Subcutaneous adipose tissue (tissue), 4 donors: ENCODE measurements around the gene STING1. TPM values are rescaled to one million over a fixed set of nuclear protein-coding genes. Genes with fewer than 3 reads are reported as not detected.

Source experiments
- CTCF ChIP-seq: fragments of 450-650 bp; IDR thresholded peaks from one replicate; pipeline ENCODE4 v1.5.1; 2016; ENCODE audit warnings: low read depth, mild to moderate bottlenecking, control low read depth, antibody characterized with exemption, moderate library complexity
- total RNA-seq, 4 donors: library from RNA; depleted of rRNA; stranded (reverse); fragments of >200 nt; gene quantifications; one replicate each; pipeline ENCODE4 v1.1.0, GENCODE V29; 2016

Gene STING1
- total RNA-seq, 4 donors from 2014 or later, result 17.6 to 42.8 (median 31.8) TPM

DNA sequence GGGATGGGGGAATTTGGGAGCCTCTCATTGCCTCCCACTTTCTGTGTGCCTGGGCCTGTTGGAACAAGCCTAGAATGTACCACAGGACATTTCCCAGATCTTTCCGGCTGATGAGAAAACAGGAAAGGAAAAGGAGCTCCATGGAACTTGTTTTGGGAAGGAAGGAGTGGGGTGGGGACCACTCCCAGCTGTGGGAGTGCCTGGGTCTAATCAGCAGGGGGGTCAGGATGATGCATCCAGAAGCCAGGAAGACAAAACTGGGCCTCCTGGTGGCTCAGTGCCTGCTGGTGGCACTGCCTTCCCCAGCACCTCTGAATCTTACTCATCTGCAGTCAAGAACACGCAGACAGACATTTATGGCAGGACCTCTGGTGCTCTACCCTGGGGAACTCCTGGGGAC lies 9.0 kb downstream of the STING1 start:
- TF ChIP-seq CTCF, result no peak

DNA sequence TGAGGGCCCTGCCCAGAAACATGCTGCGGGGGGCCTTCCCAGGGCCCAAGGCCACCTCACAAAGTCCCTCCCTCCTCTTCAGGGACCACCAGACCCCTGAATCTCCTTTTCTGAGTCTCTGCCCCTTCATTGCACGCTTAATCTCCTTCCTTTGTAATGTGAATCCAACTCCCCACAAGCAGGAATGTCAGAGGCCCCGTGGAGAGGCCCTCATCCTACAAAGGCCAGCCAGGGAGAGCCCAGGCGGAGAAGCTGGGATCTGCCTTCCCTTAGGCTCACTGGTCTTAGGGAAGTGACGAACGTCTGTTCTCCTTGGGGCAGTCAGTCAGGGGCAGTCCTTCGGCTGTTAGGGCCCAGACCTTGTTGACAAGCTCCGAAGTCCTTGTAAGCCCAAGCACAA lies 9.5 kb downstream of the STING1 start:
- no peak for TF ChIP-seq CTCF

- TF ChIP-seq CTCF, result no peak
Observed at GRCh38 chr5:139472386-139473030, 10.1 kb downstream of the STING1 start.

DNA sequence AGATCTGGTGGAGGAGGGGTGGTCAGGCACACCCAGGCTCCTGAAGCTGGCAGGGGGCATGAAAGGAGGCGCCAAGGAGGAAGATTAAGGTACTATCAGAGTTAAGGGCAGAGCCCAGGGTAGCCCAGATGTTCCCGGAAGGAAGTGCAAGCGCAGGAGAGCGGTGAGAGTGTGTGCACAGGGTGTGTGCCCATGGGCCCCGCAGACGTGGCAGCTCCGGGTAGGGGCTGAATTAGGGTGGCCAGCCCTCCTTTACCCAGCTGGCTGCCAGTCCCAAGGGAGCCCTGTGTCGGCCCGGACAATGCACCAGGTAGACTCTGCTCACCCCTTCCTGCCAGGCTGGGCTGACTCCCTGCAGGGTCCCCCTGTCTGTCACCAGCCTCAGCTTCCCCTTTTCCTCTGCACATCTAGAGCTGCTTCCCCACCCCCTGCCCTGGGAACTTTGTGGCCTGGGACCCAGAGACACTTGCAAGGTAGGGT lies 11.7 kb downstream of the STING1 start, which contains the start of gene SMIM33:
TSS of gene SMIM33 (plus strand) at position 184 of the 480 bp plus-strand sequence. CDS start at position 302, 118 bp downstream.
- TF ChIP-seq CTCF, result no peak

DNA sequence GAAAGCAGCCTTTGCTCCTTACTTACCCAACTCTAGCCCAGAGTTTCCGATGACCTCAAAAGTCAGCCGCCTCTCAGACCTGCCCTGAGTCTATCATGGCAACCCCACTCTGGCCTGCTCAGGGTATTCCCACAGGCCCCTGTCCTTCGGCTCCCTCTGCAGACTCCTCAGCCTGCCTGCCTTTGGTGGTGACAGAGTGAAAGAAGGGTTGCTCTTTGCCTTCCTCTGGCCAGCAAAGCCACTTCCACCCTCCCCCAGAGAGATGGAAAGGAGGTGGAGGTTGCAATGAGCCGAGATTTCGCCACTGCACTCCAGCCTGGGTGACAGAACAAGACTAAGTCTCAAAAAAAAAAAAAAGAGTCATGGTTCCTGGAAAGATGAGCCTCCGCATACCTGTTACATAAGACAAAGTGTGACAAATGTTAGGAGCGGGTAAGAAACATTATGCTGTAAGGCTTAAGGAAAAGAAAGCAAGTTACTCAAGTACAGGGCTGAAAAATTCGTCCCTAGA lies 14.1 kb downstream of the STING1 start:
- TF ChIP-seq CTCF, result no peak

DNA sequence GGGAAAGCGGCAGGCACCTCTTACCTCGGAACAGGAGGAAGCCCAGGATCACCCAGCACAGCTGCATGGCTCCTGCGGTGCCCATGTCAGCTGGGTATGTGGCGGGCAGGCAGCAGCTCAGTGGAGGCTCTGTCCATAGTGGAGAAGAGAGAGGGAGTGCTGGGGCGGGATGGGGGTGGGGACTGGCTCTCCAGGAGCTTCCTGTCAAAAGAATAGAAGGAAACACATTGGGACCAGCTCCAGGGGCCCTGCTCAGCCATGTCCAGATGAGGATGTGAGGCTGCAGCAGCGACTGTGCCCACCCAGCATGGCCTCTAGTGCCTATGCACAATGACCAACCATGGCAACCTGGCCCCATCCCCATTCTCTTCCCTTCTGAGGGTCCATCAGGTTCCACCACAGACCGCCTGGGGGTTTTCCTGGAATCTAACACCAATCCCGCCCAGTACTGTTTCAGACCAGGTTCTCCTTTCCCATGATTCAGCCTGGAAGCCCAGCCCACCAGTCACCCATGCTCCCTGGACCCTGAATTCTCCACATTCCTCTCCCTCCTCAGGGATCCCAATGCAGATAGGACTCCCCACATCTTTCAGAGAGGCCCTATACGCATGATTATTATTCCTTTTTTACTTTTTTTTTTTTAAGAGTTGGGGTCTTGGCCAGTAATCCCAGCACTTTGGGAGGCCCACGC lies 19.8 kb downstream of the STING1 start, which contains the start of gene ECSCR:
TSS of gene ECSCR (minus strand) at position 158 of the 691 bp plus-strand sequence. CDS start at position 85, 73 bp downstream.
- no peak for TF ChIP-seq CTCF

GRCh38 chr5:139461698-139462097 lies 20.9 kb downstream of the STING1 start:
- no peak for TF ChIP-seq CTCF
